Kidney (tissue), 14 donors: ENCODE measurements around the gene RNU6-8. TPM values are rescaled to one million over a fixed set of nuclear protein-coding genes. Genes with fewer than 3 reads are reported as not detected.

Experiments used
- DNase-seq, 5 donors: peaks; one replicate each; pipeline ENCODE4 v3.0.0-alpha.2; 2013 to 2020
- FAIRE-seq: peaks from 2 replicates; lab custom pipeline; 2012; peaks lifted over from hg19 to GRCh38; lab: Jason Lieb, UNC
- H3K27ac ChIP-seq, 2 donors: one replicate each; pipeline ENCODE4 v1.7.0; 2013; ENCODE audit warnings: low read depth in 2 of 2, low read length in 2 of 2, inconsistent platforms in 1 of 2
- H3K27me3 ChIP-seq: one replicate; pipeline ENCODE4 v1.7.1; 2013; ENCODE audit warnings: low read length, inconsistent platforms; ENCODE audit not compliant: control insufficient read depth, insufficient read depth
- H3K36me3 ChIP-seq, 3 donors: one replicate each; pipeline versions ENCODE4 v1.7.0 to v1.7.1; 2013; ENCODE audit warnings: low read length in 3 of 3, control low read depth in 1 of 3, inconsistent platforms in 1 of 3; ENCODE audit not compliant: insufficient read depth in 3 of 3, control insufficient read depth in 2 of 3
- H3K4me1 ChIP-seq, 3 donors: one replicate each; pipeline versions ENCODE4 v1.7.0 to v1.7.1; 2013; ENCODE audit warnings: low read length in 3 of 3, inconsistent platforms in 1 of 3, low read depth in 1 of 3; ENCODE audit not compliant: control insufficient read depth in 2 of 3, insufficient read depth in 2 of 3
- H3K4me3 ChIP-seq, 3 donors: one replicate each; pipeline versions ENCODE4 v1.7.0 to v1.8.1; 2013; ENCODE audit warnings: low read length in 3 of 3, control low read depth in 1 of 3, inconsistent platforms in 1 of 3
- H3K9ac ChIP-seq, 3 donors: one replicate each; pipeline versions ENCODE4 v1.7.0 to v1.7.1; 2013; ENCODE audit warnings: low read length in 3 of 3, control low read depth in 1 of 3, inconsistent platforms in 1 of 3
- H3K9me3 ChIP-seq, 3 donors: one replicate each; pipeline versions ENCODE4 v1.7.0 to v1.7.1; 2013; ENCODE audit warnings: low read length in 3 of 3, control low read depth in 1 of 3, inconsistent platforms in 1 of 3; ENCODE audit not compliant: control insufficient read depth in 2 of 3, insufficient read depth in 1 of 3
- intact Hi-C: fragments of 100-400 bp; cut with DNase I; formaldehyde crosslinking; loops from one replicate; pipeline ENCODE4 v1.11.1; 2022
- polyA plus RNA-seq: library from polyadenylated mRNA; stranded (reverse); fragments of 350-450 nt; fragmentation: Illumina TruSeq; extraction: RNeasy Lipid Tissue Mini Kit (QIAGEN cat#74804); gene quantifications from one replicate; pipeline ENCODE4 v1.2.3, GENCODE V29; 2014; ENCODE audit warnings: low read depth, low replicate concordance; ENCODE audit not compliant: insufficient read depth
- total RNA-seq: library from RNA; stranded (reverse); fragmentation: NEBNext Ultra II Directional; extraction: Animal tissue kit (Norgen Biotek cat#: 25700); gene quantifications from one replicate; pipeline ENCODE4 v1.2.1, GENCODE V29; 2021
- TF ChIP-seq, protein P1 (sequence below): IDR thresholded peaks from 3 replicates; pipeline ENCODE4 v1.5.1; 2012; ENCODE audit warnings: mild to moderate bottlenecking, moderate library complexity, borderline replicate concordance; ENCODE audit not compliant: insufficient read depth; ENCODE audit errors: extremely low read depth
- donor health status: control.
- donor health status: control.
- donor health status: control.
- donor health status: control.
- donor health status: control.
- donor health status: DM: yes; HTN: yes; CAD: no.
- donor health status: Normal renal cell carcinoma (clear cell type).

Gene RNU6-8
- total and polyA plus RNA-seq, 2 donors from 2014 or later: not detected

DNA sequence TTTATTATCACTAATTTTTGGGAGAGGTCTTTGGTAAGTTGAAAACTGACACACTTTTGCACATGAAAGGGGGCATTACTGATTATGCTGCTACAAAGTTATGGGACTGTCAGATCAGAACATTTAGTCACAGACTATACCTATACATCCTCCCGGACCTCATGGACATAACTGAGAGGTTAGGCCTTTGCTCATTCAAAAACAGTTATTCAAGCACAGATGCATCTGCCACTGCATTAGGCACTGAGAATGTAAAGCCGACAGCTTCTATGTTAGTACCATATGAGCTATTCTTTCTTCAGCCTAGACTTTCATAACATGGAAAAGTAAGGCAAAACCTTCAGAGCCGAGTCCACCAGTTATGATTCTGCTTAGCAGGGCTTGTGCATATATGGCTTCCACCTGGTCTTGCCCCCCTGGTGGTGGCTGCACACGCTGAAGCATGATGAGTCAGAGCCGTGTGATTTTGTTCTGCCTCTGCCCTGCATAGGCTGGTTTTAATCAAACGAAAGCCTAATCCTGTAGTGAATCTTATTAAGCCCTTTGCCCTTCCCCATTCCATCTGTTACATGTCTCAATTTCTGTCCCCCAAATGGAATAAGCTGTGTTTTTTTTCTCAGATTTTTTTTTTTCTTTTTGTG, 21.8 kb upstream of the RNU6-8 start:
- Histone ChIP-seq H3K36me3 (no peaks in the 10 kb centered on the region), H3K27ac (no peak overlapping the region), H3K9me3 (no peaks in the 10 kb centered on the region), H3K4me1 (no peaks in the 10 kb centered on the region), H3K4me3 (no peak overlapping the region), H3K9ac (no peak overlapping the region), H3K27me3 (no peaks in the 10 kb centered on the region)
- DNase-seq (peak in 3 of 5 donors; percentile 10 to 52 (median 12)), FAIRE-seq (no peak)
- TF ChIP-seq, protein P1, sequence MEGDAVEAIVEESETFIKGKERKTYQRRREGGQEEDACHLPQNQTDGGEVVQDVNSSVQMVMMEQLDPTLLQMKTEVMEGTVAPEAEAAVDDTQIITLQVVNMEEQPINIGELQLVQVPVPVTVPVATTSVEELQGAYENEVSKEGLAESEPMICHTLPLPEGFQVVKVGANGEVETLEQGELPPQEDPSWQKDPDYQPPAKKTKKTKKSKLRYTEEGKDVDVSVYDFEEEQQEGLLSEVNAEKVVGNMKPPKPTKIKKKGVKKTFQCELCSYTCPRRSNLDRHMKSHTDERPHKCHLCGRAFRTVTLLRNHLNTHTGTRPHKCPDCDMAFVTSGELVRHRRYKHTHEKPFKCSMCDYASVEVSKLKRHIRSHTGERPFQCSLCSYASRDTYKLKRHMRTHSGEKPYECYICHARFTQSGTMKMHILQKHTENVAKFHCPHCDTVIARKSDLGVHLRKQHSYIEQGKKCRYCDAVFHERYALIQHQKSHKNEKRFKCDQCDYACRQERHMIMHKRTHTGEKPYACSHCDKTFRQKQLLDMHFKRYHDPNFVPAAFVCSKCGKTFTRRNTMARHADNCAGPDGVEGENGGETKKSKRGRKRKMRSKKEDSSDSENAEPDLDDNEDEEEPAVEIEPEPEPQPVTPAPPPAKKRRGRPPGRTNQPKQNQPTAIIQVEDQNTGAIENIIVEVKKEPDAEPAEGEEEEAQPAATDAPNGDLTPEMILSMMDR: no peak
- intact Hi-C loops: no loop called here

DNA sequence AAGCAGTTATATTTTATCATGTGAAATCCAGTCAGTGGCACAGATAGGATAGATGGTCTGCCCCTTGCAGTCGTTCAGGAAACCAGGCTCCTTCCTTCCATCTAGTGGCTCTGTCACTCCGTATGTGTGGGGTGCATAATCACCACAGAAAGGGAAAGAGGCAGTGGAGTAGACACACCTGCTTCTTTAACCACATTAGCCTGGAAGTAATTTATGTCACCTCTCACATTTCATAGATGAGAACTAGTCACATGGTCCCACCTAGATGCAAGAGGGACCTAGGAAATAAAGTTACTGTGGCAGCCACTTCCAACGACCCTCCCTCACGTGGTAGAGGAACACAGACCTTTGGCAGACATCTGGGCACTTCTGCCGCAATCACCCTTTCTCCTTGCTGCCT, 14.2 kb upstream of the RNU6-8 start:
- no peaks in the 10 kb centered on the region for H3K36me3 ChIP-seq
- FAIRE-seq: no peak
- H3K27ac ChIP-seq: no peak overlapping the region
- TF ChIP-seq, protein P1: no peak
- H3K9ac ChIP-seq: no peak overlapping the region
- H3K4me1 ChIP-seq: no peaks in the 10 kb centered on the region
- intact Hi-C loops: no loop called here
- H3K9me3 ChIP-seq: no peaks in the 10 kb centered on the region
- H3K27me3 ChIP-seq: no peaks in the 10 kb centered on the region
- no peak overlapping the region for H3K4me3 ChIP-seq
- DNase-seq: peak in 2 of 5 donors; percentile 10 to 14

DNA sequence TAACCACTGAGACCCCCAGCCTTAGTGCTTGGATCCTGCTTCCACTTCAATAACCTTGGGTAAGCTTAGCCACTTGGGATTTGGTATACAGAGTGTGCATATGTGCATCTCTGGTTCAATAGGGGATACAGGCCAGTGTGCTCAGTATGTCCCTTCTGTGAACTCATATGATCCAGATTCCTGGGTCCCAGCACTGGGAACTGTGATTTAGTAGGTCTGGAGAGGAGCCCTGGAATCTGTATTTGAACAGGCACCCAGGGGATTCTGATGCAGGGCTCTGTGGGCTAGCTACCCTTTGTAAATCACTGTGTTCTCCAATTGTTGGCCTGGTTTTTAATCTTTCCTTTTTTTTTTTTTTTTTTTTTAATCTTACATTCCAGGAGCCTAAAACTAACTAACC, 9.8 kb upstream of the RNU6-8 start:
- no peaks in the 10 kb centered on the region for H3K4me1 ChIP-seq
- H3K27ac ChIP-seq: no peak overlapping the region
- H3K27me3 ChIP-seq: no peaks in the 10 kb centered on the region
- TF ChIP-seq, protein P1: no peak
- no peak for DNase-seq
- H3K9ac ChIP-seq: no peak overlapping the region
- H3K9me3 ChIP-seq: no peaks in the 10 kb centered on the region
- no peak for FAIRE-seq
- no peak overlapping the region for H3K4me3 ChIP-seq
- no peaks in the 10 kb centered on the region for H3K36me3 ChIP-seq
- intact Hi-C loops: no loop called here

DNA sequence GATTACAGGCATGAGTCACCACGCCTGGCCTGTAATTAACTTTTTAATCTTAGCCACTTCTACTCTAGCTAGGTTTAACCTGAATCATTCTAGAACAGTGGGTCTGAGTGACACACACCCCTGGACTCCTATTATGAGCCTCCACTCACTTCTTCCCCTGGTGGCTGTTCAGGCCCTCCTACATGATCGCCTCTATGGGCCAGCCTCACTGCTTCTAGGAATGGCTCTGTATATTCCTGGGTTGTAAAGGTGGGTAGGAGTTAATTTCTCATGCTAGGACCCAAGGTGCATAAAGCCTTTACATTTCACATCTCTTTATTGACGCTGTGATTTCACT, 8.0 kb upstream of the RNU6-8 start:
- Histone ChIP-seq H3K9ac (no peak overlapping the region), H3K4me1 (no peaks in the 10 kb centered on the region), H3K9me3 (no peaks in the 10 kb centered on the region), H3K27me3 (no peaks in the 10 kb centered on the region), H3K27ac (no peak overlapping the region), H3K36me3 (no peaks in the 10 kb centered on the region), H3K4me3 (no peak overlapping the region)
- intact Hi-C loops: no loop called here
- TF ChIP-seq, protein P1: no peak
- FAIRE-seq (no peak), DNase-seq (no peak)
